BE2C (cell line): ENCODE measurements around the gene BEND7.
"Not testable (repeated sequence)": the region's sequence is repeated elsewhere in the genome, so short reads cannot be mapped to it uniquely, and the experiment has no call there.

ENCODE experiments used
- DNase-seq: peaks from one replicate; pipeline ENCODE4 v3.0.0-alpha.2; 2020
- H3K27me3 ChIP-seq: fragments of 250-450 bp; sonication (Bioruptor Pico); 2 replicates; pipeline ENCODE4 v1.5.1; 2020; ENCODE audit warnings: mild to moderate bottlenecking
- H3K36me3 ChIP-seq: fragments of 250-450 bp; sonication (Bioruptor Pico); 2 replicates; pipeline ENCODE4 v1.5.1; 2020; ENCODE audit warnings: mild to moderate bottlenecking
- H3K4me1 ChIP-seq: fragments of 250-450 bp; sonication (Bioruptor Pico); 2 replicates; pipeline ENCODE4 v1.5.1; 2020
- H3K4me3 ChIP-seq: 2 replicates; pipeline ENCODE4 v1.5.1; 2011; ENCODE audit warnings: low read depth, low read length
- H3K9me3 ChIP-seq: fragments of 250-450 bp; sonication (Bioruptor Pico); 2 replicates; pipeline ENCODE4 v1.5.1; 2020
- TF ChIP-seq, protein P1 (sequence below): IDR thresholded peaks from 2 replicates; pipeline ENCODE4 v1.5.1; 2012; ENCODE audit warnings: mild to moderate bottlenecking, low read depth, low read length

BEND7 gene

DNA sequence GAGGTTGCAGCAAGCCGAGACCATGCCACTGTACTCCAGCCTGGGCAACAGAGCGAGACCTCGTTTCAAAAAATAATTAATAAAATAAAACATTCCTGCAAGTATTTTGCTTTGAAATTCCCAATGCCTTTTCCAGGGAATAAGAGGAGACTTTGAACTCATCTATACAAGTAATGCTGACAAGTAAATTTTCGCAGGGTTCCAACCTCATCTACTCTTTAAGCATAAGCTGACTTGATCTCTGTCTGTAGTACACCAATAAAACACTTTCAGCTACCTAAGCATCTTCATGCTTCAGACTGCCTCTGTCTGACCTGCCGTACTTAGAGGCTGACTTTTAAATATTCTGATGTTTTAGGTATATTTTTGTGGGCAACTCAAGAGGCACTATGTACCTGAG, 13.7 kb upstream of the BEND7 start:
- DNase-seq, result no peak
- no peaks in the 10 kb centered on the region for H3K36me3 ChIP-seq
- H3K27me3 ChIP-seq, result peaks cover 47% of the 10 kb centered on the region
- TF ChIP-seq, protein P1, sequence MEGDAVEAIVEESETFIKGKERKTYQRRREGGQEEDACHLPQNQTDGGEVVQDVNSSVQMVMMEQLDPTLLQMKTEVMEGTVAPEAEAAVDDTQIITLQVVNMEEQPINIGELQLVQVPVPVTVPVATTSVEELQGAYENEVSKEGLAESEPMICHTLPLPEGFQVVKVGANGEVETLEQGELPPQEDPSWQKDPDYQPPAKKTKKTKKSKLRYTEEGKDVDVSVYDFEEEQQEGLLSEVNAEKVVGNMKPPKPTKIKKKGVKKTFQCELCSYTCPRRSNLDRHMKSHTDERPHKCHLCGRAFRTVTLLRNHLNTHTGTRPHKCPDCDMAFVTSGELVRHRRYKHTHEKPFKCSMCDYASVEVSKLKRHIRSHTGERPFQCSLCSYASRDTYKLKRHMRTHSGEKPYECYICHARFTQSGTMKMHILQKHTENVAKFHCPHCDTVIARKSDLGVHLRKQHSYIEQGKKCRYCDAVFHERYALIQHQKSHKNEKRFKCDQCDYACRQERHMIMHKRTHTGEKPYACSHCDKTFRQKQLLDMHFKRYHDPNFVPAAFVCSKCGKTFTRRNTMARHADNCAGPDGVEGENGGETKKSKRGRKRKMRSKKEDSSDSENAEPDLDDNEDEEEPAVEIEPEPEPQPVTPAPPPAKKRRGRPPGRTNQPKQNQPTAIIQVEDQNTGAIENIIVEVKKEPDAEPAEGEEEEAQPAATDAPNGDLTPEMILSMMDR, result no peak
- H3K4me1 ChIP-seq, result no peaks in the 10 kb centered on the region
- no peak overlapping the region for H3K4me3 ChIP-seq
- H3K9me3 ChIP-seq, result no peaks in the 10 kb centered on the region

GRCh38 chr10:13537985-13538384, 9.2 kb upstream of the BEND7 start:
- not testable (repeated sequence) for H3K9me3 ChIP-seq, H3K36me3 ChIP-seq, DNase-seq, H3K4me1 ChIP-seq, H3K4me3 ChIP-seq
- H3K27me3 ChIP-seq, result peaks cover 50% of the 10 kb centered on the region

GRCh38 chr10:13536674-13537366, 8.0 kb upstream of the BEND7 start:
- peaks cover 42% of the 10 kb centered on the region for H3K27me3 ChIP-seq
- no peaks in the 10 kb centered on the region for H3K9me3 ChIP-seq
- DNase-seq, result peak; percentile 68
- TF ChIP-seq, protein P1, result peak; percentile 67
- H3K36me3 ChIP-seq, result no peaks in the 10 kb centered on the region
- no peaks in the 10 kb centered on the region for H3K4me1 ChIP-seq
- H3K4me3 ChIP-seq, result no peak overlapping the region

DNA sequence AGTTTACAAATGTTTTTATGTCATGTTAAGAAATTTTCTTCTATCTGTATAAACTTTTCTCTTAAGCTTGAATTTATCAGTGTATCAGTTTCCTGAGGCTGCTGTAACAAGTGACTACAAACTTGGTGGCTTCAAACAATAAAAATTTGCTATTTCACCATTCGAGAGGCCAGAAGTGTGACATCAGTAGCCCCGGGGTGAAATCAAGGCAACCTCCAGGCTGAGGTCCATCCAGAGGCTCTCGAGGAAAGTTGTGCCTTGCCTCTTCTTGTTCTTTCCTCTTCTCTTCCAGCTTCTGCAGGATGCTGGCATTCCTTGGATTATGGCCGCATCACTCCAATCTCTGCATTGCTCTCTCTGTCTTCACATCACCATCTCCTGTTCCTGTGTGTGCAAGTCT, 6.5 kb upstream of the BEND7 start:
- H3K4me1 ChIP-seq, result no peaks in the 10 kb centered on the region
- TF ChIP-seq, protein P1, result no peak
- H3K4me3 ChIP-seq, result no peak overlapping the region
- H3K9me3 ChIP-seq, result no peaks in the 10 kb centered on the region
- H3K36me3 ChIP-seq, result no peaks in the 10 kb centered on the region
- no peak for DNase-seq
- peaks cover 39% of the 10 kb centered on the region for H3K27me3 ChIP-seq

DNA sequence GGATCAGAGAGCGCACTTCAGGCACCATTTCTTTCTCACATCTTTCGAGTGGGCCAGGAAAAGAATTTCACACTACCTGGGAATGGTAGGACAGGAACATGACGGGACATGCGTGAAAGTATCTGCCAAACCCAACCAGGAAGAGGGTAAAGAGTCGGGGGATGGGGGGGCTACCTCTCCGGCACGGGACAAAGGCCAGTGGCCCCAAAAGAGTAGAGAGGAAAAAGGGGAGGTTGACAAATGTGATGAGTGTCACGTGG, 830 bp upstream of the BEND7 start:
- TF ChIP-seq, protein P1, result no peak
- Histone ChIP-seq H3K4me3 (no peak overlapping the region), H3K4me1 (no peaks in the 10 kb centered on the region), H3K36me3 (no peaks in the 10 kb centered on the region), H3K27me3 (peaks cover 67% of the 10 kb centered on the region), H3K9me3 (no peaks in the 10 kb centered on the region)
- no peak for DNase-seq

- peak; percentile 12 for DNase-seq
- no peaks in the 10 kb centered on the region for H3K4me1 ChIP-seq
- TF ChIP-seq, protein P1, result no peak
- H3K4me3 ChIP-seq, result no peak overlapping the region
- no peaks in the 10 kb centered on the region for H3K36me3 ChIP-seq
- peaks cover 78% of the 10 kb centered on the region for H3K27me3 ChIP-seq
- no peaks in the 10 kb centered on the region for H3K9me3 ChIP-seq
Measured at GRCh38 chr10:13528123-13528874, 515 bp downstream of the BEND7 start.
